Measurements from ENCODE around the gene TIAL1.
"Not testable (repeated sequence)": the region's sequence is repeated elsewhere in the genome, so short reads cannot be mapped to it uniquely, and the experiment has no call there.

The TIAL1 gene

DNA sequence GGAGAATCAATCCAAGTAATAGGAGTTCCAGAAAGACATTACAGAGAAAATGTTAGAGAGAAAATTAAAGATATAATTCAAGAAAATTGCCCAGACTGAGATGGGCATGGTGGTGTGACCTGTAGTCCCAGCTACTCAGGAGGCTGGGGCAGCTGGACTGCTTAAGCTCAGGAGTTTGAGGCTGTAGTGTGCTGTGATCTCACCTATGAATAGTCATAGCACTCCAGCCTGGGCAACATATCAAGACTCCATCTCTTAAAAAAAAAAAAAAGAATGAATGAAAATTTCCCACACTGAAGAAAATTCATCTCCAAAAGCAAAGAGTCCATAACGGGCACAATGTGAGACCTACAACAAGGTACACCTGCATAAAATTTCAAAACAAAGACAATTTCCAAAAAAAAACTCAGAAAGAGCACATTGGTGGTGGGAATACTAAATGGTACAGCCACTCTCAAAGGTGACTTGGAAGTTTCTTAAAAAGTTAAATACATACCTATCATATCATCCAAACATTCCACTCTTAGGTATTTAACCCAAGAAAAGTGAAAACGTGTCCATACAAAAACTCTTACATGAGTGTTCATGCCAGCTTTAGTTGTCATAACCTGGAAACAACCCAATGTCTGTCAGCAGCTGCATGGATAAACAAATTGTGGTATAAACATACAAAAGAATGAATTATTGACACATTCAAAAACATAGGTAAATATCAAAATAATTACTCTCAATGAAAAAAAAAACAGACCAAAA, 47.3 kb downstream of the TIAL1 start:
- no peak for DNase-seq (ENCODE audit: low spot score)

DNA sequence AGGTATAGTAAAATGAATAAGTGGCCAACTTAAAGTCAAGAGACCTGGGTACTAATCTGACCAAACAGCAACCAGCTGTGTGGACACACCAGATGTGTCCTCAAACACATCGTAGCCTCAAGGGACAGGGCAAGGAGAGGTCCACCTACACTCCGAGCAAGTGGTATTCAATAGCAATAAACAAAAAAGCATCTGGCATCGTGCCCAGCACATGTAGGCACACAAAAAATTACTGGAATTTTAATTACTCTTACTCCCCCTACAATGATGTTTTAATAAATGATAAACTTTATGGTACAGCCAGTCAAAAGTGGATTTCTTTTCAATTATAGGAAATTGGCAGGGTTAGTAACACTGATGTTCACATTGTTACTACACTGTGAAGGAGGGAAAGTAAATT, 50.8 kb downstream of the TIAL1 start:
- DNase-seq (ENCODE audit: low spot score), result no peak

DNA sequence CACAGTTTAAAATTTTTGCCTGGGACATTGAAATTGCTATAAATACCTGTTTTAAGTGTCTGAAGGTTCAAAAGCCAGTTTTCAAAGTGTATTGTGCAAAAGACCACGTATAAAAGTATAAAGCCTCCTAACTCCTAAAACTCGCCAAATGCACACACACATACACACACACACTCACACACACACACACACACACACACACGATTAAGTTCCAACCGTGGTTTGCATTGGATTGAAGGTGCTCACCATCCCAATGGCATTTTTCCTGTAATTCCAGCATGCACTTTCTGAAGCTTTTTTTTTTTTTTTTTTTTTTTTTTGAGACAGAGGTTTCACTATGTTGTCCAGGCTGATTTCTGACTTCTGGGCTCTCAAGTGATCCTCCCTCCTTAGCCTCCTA, 51.5 kb downstream of the TIAL1 start:
- DNase-seq (ENCODE audit: low spot score), result no peak

DNA sequence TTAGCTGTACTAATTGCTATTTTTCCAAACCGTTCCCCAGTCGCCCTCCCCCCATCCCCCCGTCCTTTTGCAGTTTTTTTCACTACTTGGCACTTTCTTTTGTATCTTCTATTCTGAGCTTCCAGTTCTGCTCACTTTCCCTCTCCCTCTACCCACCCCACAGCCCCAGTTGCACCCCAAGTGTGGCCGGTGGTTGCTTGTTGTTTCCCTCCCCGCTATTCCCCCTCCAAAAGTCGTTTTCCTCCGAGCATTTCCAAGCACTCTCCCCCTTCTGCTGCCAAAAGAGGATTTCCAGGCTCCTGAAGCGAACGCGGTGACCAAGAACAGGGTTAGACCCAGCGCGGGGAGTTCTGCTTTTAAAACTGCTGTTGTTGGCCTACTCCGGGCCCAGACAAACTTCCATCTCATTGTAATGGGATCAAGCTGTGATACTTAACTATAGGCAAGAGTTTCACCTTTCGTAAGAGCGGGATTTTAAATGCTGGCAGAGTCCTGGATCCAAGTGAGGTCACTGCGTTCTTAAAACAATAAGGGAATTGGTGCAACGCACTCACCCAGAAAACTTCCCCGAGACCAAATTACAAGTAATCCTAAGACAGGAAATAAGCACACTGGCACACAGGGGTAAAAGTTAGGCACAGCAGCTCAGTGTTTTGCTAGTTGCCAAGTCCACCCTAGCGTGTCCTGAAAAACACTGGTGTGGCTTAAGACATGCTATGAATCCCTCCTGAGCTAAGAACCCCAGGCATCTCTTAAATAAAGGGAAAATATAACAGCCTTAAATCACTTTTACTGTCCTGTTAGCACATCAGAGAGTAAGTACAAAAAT, 52.7 kb downstream of the TIAL1 start:
- peak; percentile 83 for DNase-seq (ENCODE audit: low spot score)

DNA sequence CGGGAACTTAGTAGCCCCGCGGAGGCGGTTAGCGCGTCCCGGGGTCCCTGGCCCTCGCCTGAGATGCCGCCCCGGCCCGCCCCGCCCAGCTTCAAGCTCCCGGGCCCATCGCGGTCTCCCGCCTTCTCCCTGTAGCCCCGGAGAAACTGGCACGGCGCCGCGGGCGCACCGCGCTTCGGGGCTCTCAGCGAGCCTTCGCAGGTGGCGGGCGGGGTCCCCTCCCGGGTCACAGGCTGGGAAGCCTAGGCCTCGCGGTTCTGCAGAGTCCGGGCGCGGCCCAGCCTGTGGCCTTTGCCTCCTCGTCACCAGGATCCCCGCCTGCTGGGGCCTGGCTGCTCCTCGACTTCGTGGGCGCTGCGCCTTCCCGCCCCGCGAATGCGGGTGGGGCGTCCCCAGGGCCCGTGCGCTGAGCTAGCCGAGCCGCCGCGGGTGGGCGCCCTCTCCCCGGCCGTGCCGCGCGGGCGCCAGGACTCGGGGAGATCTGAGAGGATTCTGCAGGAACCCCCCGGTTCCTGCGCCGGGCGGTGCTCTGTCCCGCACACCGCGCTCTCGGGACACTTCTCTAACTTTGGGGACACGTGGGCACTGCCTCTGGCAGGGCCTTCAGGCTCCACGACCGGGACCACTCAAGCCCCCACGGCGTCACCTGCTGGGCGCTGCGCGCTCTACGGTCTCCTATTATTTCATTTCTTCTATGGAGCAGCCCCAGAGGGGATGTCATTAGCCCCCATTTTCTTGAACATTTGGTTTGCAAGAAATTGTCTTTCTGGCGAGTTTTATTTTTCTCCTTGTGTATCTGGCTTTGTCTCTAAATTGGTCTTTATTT, 53.6 kb downstream of the TIAL1 start:
- peak; percentile 60 for DNase-seq (ENCODE audit: low spot score)

DNA sequence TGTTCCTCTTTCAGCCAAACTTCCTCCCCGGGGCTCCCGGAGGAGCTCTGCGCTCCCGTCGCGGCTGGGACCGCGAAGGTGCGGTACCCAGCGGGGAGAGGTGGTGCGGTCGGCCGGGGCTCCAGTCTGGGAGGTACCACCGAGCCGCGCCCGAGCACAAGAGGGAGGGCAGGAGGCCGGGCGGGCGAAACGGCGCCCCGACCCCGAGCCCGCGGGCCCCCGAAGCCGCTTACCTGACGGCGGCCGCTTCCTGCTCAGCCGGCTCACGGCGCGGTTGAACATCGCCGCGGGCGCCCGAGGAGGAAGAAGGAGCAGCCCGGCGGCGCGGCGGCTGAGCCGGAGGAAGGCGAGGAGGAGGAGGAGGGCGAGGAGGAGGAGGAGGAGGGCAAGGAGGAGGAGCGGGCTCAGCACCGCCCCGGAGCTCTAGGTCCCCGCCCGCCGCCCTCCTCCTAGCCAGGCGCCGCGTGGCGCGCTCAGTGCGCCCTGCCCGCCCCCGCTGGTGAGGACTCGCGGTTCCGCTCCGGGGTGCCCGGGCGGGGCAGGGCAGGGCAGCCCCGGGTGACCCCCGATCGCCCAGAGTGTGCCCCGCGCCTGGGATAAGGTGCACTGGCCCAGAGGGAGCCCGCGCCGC, 54.3 kb downstream of the TIAL1 start, which contains the start of gene RGS10:
Gene RGS10 (minus strand): TSS at position 363 of the 631 bp plus-strand sequence. CDS start 81 bp downstream, at position 282.
- peak; percentile 87 for DNase-seq (ENCODE audit: low spot score)

DNA sequence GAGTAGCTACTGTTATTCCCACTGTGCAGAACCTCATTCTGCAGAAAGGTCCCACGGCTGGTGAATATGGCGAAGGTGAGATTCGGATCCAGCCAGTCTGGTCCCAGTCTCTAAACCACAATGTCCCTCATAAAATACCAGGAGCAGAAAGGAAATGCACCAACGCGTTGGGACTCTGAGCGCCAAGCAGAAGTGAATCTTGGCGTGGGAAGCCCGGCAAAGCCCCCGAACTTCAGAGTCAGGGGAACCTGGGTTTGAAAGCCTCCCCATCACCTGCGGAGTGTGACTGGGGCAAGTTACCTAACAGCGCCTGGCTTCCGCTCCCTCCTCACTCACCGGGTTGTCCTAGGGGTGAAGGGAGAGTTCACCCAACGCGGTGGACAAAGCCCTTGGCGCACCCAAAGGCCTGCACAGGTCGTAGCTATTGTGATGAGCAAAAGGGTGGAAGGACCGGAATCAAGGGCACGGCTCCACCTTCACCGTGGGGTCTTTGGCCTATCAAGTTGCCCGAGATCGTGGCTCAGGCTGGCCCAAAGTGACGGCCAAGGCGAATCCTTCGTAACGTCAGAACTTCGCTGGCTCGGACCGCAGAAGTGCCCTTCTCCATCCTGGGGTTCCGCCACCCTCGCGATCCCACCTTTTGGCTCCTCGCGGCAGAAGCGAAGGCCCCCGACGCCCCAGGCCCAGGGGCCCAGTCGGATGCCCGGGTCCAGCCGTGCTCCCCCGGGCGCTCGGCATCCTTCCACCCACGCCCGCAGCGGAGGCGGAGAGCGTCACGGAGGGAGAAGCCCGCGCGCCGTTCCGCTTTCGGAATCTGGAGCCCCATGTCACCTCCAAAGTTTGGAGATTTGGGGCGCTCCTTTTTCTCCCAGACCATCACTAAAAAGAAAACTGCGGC, 55.1 kb downstream of the TIAL1 start:
- DNase-seq (ENCODE audit: low spot score), result no peak

DNA sequence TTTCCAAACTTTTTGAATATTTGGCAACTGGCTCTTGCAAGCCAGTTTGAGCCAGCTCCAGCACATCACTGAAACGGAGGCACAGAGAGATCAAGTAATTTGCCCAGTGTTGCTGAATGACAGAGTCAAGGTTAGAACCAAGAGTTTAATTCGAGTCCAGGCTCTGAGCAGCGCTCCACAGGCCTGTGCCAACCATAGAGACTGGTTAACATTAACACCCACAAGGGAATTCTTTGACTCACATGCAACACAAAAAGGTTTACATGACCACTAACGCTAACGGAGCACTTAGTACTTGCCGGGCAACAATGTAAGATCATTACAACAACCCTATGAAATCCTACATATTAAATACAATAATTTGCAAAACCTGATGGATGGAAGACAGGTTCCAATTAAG, 55.7 kb downstream of the TIAL1 start:
- peak; percentile 52 for DNase-seq (ENCODE audit: low spot score)

DNA sequence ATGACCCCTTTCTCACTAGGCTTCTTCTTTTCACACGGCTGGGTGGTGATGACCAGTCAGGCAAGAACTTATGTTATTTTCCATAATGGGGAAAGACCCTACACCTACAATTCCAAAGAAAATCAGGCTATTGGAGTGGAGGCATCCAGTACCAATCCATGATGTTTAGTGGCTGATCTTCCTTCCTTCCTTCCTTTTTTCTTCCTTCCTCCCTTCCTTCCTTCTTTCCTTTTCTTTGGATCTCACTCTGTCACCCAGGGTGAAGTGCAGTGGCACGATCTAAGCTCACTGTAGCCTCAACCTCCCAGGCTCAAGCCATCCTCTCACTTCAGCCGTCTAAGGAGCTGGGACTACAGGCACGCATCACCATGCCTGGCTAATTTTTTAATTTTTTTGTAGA, 56.7 kb downstream of the TIAL1 start:
- no peak for DNase-seq (ENCODE audit: low spot score)

DNA sequence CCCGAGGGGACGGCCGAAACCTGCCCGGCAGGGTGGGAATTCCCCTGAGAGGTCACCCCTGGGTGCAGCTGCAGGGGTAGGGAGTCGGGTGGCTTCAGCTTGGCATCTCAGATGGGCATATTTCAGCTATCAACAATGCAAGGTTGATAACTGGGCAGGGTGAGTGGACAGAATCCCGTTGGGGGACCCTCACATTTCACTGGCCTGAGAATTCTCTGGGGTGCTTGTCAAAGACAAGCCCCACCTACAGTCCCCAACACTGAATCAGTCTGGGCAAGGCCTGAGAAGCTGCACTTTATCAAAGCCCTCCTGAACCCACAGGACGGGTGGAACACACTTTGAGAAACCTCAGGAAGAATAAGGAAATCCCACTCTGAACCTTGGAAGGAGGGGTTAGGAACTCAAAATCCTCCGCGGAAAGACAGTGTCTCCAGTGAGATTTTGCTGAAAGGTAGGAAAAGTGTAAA, 57.4 kb downstream of the TIAL1 start:
- DNase-seq (ENCODE audit: low spot score), result peak; percentile 20

DNA sequence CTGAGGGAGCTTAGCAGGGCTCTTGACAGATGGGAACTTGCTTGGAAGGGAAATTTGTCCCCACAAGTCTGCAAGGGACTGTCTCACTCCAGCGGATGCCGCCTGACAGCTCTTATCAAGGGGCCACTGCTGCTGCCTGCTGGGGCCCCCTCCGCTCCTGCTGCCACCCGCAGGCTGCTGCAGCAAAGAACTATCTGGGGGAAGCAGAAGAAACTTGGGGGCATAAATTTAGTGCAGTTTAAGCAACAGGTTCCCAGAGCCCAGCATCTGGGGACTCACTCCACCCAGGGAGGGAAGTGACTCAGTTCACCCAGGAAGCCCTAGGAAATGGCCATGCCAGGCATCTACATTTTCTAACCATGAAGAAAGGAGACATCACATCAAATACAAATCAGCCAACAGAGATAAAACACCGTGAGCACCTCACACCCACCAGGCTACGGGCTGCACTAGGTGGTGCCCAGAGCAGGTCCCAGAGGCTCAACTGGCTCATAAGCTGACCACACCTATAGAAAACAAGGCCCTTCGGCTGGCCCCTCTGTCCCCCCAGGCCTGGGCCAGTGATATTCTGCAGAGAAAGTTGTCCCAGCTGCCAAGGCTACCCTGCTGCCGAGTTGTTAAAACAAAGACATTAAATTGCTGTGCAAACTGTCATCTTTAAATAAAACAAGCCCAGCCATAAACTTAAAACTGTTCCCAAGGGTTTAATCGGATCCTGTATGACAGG, 58.0 kb downstream of the TIAL1 start:
- DNase-seq (ENCODE audit: low spot score), result no peak

DNA sequence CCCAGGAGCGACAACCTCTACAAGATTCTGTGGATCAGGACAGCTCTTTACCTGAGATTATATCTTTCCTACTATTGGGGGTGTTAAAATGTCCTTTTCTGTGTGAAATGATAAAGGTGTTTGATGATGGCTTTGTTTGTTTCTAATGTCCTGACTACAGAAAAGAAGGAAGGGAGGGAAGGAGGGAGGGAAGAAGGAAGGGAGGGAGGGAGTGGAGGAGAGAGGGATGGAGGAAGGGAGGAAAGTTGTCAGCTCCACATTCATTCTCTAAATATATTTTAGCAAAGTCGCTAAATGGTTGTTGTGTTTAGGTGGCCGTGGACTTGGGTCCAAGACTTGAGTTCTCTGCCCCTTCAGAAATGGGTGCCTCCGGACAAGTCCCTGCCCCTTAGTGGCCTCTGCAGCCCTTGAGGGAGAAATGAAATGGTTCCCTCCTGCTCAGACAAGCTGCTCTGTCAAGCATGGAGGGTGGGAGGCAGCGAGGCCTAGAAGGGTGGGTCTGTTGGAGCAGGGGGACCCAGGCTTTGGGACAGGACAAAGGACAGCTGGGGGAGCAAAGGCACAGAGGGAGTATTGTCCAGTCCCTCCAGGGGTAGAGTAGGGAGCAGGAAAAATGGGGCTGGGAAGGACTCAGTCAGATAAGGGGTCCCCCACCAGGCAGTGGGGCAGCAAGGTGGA, 58.7 kb downstream of the TIAL1 start:
- no peak for DNase-seq (ENCODE audit: low spot score)

DNA sequence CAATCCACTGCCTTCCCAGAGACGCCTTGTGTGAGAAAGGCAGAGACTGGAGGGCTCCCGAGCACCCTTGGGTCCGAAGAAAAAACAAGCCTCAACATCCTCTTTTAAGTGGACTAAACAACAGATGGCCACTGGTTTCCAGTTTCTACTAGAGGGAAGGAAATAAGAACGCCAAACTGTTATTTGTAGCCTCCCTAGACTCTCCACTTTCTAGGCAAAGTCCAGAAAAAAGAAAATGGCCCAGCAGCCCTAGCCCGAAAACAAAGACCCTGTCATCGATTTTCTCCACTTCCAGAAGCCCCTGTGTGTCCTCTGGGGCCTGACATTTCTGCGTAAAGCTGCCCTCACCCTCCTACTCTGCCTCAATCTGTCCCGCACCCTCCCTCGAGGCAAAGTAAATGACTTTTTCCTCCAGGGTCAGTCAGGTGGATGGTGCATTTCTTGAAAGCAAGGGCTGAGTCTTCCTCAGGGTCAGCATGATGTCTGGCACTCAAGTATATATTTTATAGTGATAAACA, 60.2 kb downstream of the TIAL1 start:
- DNase-seq (ENCODE audit: low spot score), result no peak

DNA sequence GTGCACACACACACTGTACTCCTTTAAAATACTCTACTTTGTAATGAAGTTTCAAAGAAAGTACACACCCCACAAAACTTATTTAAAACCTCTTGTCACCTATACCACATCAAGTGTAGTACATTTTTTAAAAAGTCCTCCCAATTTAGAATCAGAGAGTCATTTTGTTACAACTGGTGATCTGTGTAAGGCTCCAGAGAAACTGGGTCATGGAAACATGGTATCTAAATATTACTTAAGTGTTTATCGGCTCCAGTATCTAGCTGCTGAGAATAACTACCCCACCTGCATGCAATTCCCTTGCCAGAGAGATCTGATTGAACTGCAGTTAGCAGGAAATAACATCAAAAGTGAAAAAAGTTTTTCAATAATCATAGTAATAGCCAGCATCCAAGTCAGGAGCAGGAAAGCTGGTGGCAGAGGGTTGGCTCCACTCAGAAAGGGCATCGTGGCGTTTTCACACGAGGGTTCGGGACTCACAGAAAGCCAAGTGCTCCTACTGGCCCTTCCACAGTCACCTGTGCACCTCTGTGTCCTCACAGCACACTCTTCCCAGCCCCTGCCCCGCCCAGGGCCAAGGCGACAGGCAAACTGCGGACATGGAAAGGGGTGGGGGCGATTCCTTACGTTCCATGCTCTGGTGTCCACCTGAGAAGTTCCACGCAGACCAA, 60.8 kb downstream of the TIAL1 start:
- no peak for DNase-seq (ENCODE audit: low spot score)

DNA sequence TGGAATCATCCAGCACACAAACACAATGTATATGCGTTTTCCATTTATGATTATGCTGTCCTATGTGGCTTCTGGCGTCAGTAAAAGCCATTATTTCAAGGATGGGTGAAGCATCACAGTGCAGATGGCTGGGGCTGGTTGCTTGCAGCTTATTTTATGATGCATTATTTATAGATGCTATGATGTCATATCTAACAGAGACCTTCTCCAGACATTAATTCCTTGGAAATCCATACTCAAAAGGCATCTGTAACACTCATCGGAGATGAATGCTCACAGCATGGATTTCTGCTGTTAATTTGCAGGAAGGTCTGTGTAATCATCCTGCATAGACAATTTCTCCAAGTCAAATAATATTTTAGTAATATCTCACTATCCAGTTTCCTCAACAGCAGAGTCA, 61.5 kb downstream of the TIAL1 start:
- no peak for DNase-seq (ENCODE audit: low spot score)

DNA sequence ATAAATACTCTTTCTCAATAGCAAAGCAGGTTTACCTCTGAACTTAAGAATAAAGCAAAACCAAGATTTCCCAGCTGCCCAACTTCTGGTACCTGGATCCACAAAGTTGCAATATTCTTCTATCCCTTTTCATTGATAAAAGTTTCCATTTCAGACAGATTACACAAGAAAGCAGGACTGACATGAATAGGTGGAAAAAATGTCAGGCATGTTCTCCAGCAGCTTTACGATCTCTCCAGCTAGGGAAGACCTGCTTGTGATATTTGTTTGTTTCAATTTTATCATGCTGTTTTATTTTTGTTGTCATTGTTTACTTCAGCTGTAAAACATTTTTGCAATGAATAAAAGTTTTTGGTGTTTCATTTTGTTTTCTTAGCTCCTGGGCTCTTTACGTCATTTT, 63.3 kb downstream of the TIAL1 start:
- no peak for DNase-seq (ENCODE audit: low spot score)

DNA sequence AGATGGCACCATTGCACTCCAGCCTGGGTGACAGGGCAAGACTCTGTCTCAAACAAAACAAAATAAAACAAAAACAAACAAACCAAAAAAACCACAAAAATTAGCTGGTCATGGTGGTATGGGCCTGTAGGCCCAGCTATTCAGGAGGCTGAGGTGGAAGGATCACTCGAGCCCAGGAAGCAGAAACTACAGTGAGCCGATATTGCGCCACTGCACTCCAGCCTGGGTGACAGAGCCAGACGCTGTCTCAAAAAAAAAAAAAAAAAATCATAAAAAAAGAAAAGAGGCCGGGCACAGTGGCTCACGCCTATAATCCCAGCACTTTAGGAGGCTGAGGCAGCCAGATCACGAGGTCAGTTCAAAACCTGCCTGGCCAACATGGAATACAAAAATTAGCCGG, 64.0 kb downstream of the TIAL1 start:
- DNase-seq (ENCODE audit: low spot score), result not testable (repeated sequence)

DNA sequence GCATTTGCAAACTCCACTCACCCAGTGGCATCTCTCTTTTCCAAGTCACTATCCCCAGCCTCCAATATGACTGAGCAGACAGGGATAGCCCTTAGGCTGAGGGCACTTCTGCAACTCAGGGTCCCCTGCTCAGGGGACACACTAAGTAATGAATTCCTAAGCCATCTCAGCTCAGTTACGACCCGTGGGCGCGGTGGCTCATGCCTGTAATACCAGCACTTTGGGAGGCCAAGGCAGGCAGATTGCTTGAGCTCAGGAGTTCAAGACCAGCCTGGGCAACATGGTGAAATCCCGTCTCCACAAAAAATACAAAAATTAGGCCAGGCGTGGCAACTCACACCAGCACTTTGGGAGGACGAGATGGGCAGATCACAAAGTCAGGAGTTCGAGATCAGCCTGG, 64.5 kb downstream of the TIAL1 start:
- not testable (repeated sequence) for DNase-seq (ENCODE audit: low spot score)

DNA sequence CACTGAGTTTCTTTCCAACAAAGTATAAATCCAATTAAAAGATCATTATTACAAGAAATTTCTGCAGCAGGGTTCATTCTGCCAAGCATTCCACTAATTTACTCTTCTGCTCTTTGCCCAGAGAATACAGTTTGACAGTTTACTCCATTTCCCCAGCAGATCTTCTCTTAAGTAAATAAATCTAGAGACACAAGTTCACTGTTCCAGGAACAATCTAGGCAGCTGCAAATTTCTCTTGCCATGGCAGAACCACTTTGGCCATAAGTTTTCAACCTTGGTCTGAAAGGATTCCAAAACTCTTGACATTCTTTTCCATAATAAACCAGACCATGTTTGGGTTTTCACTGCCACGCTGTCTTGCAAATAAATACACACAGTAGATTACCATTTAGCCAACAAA, 65.7 kb downstream of the TIAL1 start:
- DNase-seq (ENCODE audit: low spot score), result no peak
